Measurements from ENCODE around the gene NRN1.
"Not testable (repeated sequence)": the region's sequence is repeated elsewhere in the genome, so short reads cannot be mapped to it uniquely, and the experiment has no call there.

Gene NRN1

GRCh38 chr6:5979650-5980420 is 26.9 kb downstream of the NRN1 start:
- Histone ChIP-seq H2BK15ac (ENCODE audit: low read depth, poor library complexity, severe bottlenecking) (no peak overlapping the region), H3K4ac (ENCODE audit: low read depth in 1 of 2, low read length in 2 of 2) (no peak overlapping the region), H3K18ac (ENCODE audit: low read depth in 1 of 2, low read length in 2 of 2) (no peak overlapping the region), H3K4me1 (ENCODE audit: control insufficient read depth, insufficient read depth, low read depth, low read length) (no peaks in the 10 kb centered on the region), H3K9ac (ENCODE audit: low read length) (no peak overlapping the region), H4K8ac (ENCODE audit: low read length) (no peak overlapping the region), H2AFZ (ENCODE audit: low read depth, low read length) (no peak overlapping the region), H2BK12ac (ENCODE audit: low read length in 2 of 2) (no peak overlapping the region), H3K79me1 (replicated peaks; ENCODE audit: low read length, poor library complexity, severe bottlenecking) (no peaks in the 10 kb centered on the region), H2BK5ac (ENCODE audit: low read depth, low read length, poor library complexity, severe bottlenecking) (no peak overlapping the region), H2AK5ac (ENCODE audit: low read length, severe bottlenecking) (no peak overlapping the region), H3K36me3 (ENCODE audit: control insufficient read depth in 1 of 2, insufficient read depth in 2 of 2, low read depth in 1 of 2, low read length in 2 of 2) (no peaks in the 10 kb centered on the region), H3K4me2 (ENCODE audit: low read length, poor library complexity, severe bottlenecking) (no peak overlapping the region), H3K9me3 (ENCODE audit: control insufficient read depth, low read length) (no peaks in the 10 kb centered on the region), H3K14ac (ENCODE audit: low read length in 2 of 2) (no peak overlapping the region), H3K4me3 (ENCODE audit: insufficient read depth in 1 of 2, low read depth in 1 of 2, low read length in 2 of 2) (no peak overlapping the region), H3K27me3 (ENCODE audit: control insufficient read depth in 1 of 2, insufficient read depth in 1 of 2, low read length in 2 of 2) (peaks cover 0 to 20% of the 10 kb centered on the region in 2 experiments), H3K27ac (ENCODE audit: low read length, poor library complexity, severe bottlenecking) (no peak overlapping the region), H4K91ac (ENCODE audit: low read length) (no peak overlapping the region), H3K23ac (ENCODE audit: low read length in 2 of 2) (no peak overlapping the region), H2BK120ac (ENCODE audit: low read depth, low read length) (no peak overlapping the region)
- no peak for DNase-seq
- 82% methylated on average over 7 of the region's 9 CpGs for WGBS

DNA sequence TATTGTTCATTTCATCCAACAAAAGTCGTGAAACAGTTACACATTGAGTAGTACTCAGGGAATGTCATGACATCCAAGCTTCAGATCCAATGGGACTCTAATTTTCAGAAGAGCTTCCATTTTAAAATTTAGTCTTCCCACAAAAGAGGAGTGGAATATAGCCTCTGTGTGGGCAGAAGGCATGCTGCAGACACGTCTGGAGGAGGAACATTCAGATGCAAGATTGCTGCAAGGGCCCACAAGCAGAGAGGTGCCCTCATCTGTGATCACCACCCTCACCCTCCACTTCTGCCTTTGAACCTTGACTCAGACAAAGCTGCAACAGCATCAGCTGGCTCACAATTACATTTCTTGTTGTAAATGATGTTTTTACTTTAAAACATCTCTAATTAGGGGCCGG is 29.9 kb downstream of the NRN1 start:
- H2BK15ac ChIP-seq (ENCODE audit: low read depth, poor library complexity, severe bottlenecking): no peak overlapping the region
- no peaks in the 10 kb centered on the region for H3K9me3 ChIP-seq (ENCODE audit: control insufficient read depth, low read length)
- H3K79me1 ChIP-seq (replicated peaks; ENCODE audit: low read length, poor library complexity, severe bottlenecking): no peaks in the 10 kb centered on the region
- no peak overlapping the region for H3K23ac ChIP-seq (ENCODE audit: low read length in 2 of 2)
- H3K18ac ChIP-seq (ENCODE audit: low read depth in 1 of 2, low read length in 2 of 2): no peak overlapping the region
- no peak overlapping the region for H3K27ac ChIP-seq (ENCODE audit: low read length, poor library complexity, severe bottlenecking)
- no peak overlapping the region for H2AFZ ChIP-seq (ENCODE audit: low read depth, low read length)
- H4K91ac ChIP-seq (ENCODE audit: low read length): no peak overlapping the region
- H3K4me3 ChIP-seq (ENCODE audit: insufficient read depth in 1 of 2, low read depth in 1 of 2, low read length in 2 of 2): no peak overlapping the region
- H2BK120ac ChIP-seq (ENCODE audit: low read depth, low read length): no peak overlapping the region
- no peak overlapping the region for H2BK12ac ChIP-seq (ENCODE audit: low read length in 2 of 2)
- peaks cover 0 to 20% of the 10 kb centered on the region in 2 experiments for H3K27me3 ChIP-seq (ENCODE audit: control insufficient read depth in 1 of 2, insufficient read depth in 1 of 2, low read length in 2 of 2)
- H3K4ac ChIP-seq (ENCODE audit: low read depth in 1 of 2, low read length in 2 of 2): no peak overlapping the region
- no peaks in the 10 kb centered on the region for H3K4me1 ChIP-seq (ENCODE audit: control insufficient read depth, insufficient read depth, low read depth, low read length)
- 62% methylated on average over 2 of the region's 3 CpGs for WGBS
- H4K8ac ChIP-seq (ENCODE audit: low read length): no peak overlapping the region
- no peak for DNase-seq
- no peak overlapping the region for H3K14ac ChIP-seq (ENCODE audit: low read length in 2 of 2)
- no peak overlapping the region for H3K9ac ChIP-seq (ENCODE audit: low read length)
- H2BK5ac ChIP-seq (ENCODE audit: low read depth, low read length, poor library complexity, severe bottlenecking): no peak overlapping the region
- no peak overlapping the region for H3K4me2 ChIP-seq (ENCODE audit: low read length, poor library complexity, severe bottlenecking)
- H3K36me3 ChIP-seq (ENCODE audit: control insufficient read depth in 1 of 2, insufficient read depth in 2 of 2, low read depth in 1 of 2, low read length in 2 of 2): no peaks in the 10 kb centered on the region
- H2AK5ac ChIP-seq (ENCODE audit: low read length, severe bottlenecking): no peak overlapping the region

GRCh38 chr6:5968817-5969734 is 37.6 kb downstream of the NRN1 start:
- no peak overlapping the region for H3K27ac ChIP-seq (ENCODE audit: low read length, poor library complexity, severe bottlenecking)
- H3K23ac ChIP-seq (ENCODE audit: low read length in 2 of 2): no peak overlapping the region
- H2BK15ac ChIP-seq (ENCODE audit: low read depth, poor library complexity, severe bottlenecking): no peak overlapping the region
- no peak overlapping the region for H2AK5ac ChIP-seq (ENCODE audit: low read length, severe bottlenecking)
- no peak overlapping the region for H4K8ac ChIP-seq (ENCODE audit: low read length)
- no peak overlapping the region for H2AFZ ChIP-seq (ENCODE audit: low read depth, low read length)
- H3K9me3 ChIP-seq (ENCODE audit: control insufficient read depth, low read length): no peaks in the 10 kb centered on the region
- H3K4me1 ChIP-seq (ENCODE audit: control insufficient read depth, insufficient read depth, low read depth, low read length): no peaks in the 10 kb centered on the region
- no peak overlapping the region for H2BK120ac ChIP-seq (ENCODE audit: low read depth, low read length)
- no peak overlapping the region for H3K9ac ChIP-seq (ENCODE audit: low read length)
- no peak overlapping the region for H4K91ac ChIP-seq (ENCODE audit: low read length)
- no peak overlapping the region for H3K4me3 ChIP-seq (ENCODE audit: insufficient read depth in 1 of 2, low read depth in 1 of 2, low read length in 2 of 2)
- 57% methylated on average over 11 of the region's 11 CpGs for WGBS
- H3K36me3 ChIP-seq (ENCODE audit: control insufficient read depth in 1 of 2, insufficient read depth in 2 of 2, low read depth in 1 of 2, low read length in 2 of 2): no peaks in the 10 kb centered on the region
- no peak overlapping the region for H3K4me2 ChIP-seq (ENCODE audit: low read length, poor library complexity, severe bottlenecking)
- no peak overlapping the region for H2BK12ac ChIP-seq (ENCODE audit: low read length in 2 of 2)
- no peak overlapping the region for H2BK5ac ChIP-seq (ENCODE audit: low read depth, low read length, poor library complexity, severe bottlenecking)
- H3K27me3 ChIP-seq (ENCODE audit: control insufficient read depth in 1 of 2, insufficient read depth in 1 of 2, low read length in 2 of 2): peaks cover 0 to 11% of the 10 kb centered on the region in 2 experiments
- H3K79me1 ChIP-seq (replicated peaks; ENCODE audit: low read length, poor library complexity, severe bottlenecking): no peaks in the 10 kb centered on the region
- no peak overlapping the region for H3K14ac ChIP-seq (ENCODE audit: low read length in 2 of 2)
- no peak for DNase-seq
- no peak overlapping the region for H3K18ac ChIP-seq (ENCODE audit: low read depth in 1 of 2, low read length in 2 of 2)
- H3K4ac ChIP-seq (ENCODE audit: low read depth in 1 of 2, low read length in 2 of 2): no peak overlapping the region

GRCh38 chr6:5968036-5968435 is 38.7 kb downstream of the NRN1 start:
- H3K9me3 ChIP-seq (ENCODE audit: control insufficient read depth, low read length); H3K4me3 ChIP-seq (ENCODE audit: insufficient read depth in 1 of 2, low read depth in 1 of 2, low read length in 2 of 2); H2BK120ac ChIP-seq (ENCODE audit: low read depth, low read length); H3K23ac ChIP-seq (ENCODE audit: low read length in 2 of 2); H3K4me2 ChIP-seq (ENCODE audit: low read length, poor library complexity, severe bottlenecking); H2AFZ ChIP-seq (ENCODE audit: low read depth, low read length); H3K27ac ChIP-seq (ENCODE audit: low read length, poor library complexity, severe bottlenecking); H2BK12ac ChIP-seq (ENCODE audit: low read length in 2 of 2); DNase-seq; H2BK5ac ChIP-seq (ENCODE audit: low read depth, low read length, poor library complexity, severe bottlenecking); H3K4me1 ChIP-seq (ENCODE audit: control insufficient read depth, insufficient read depth, low read depth, low read length); H3K9ac ChIP-seq (ENCODE audit: low read length); H3K18ac ChIP-seq (ENCODE audit: low read depth in 1 of 2, low read length in 2 of 2); H3K14ac ChIP-seq (ENCODE audit: low read length in 2 of 2); H4K8ac ChIP-seq (ENCODE audit: low read length); H3K27me3 ChIP-seq (ENCODE audit: control insufficient read depth in 1 of 2, insufficient read depth in 1 of 2, low read length in 2 of 2); H3K4ac ChIP-seq (ENCODE audit: low read depth in 1 of 2, low read length in 2 of 2); H2AK5ac ChIP-seq (ENCODE audit: low read length, severe bottlenecking); H2BK15ac ChIP-seq (ENCODE audit: low read depth, poor library complexity, severe bottlenecking); H4K91ac ChIP-seq (ENCODE audit: low read length); H3K36me3 ChIP-seq (ENCODE audit: control insufficient read depth in 1 of 2, insufficient read depth in 2 of 2, low read depth in 1 of 2, low read length in 2 of 2); H3K79me1 ChIP-seq (replicated peaks; ENCODE audit: low read length, poor library complexity, severe bottlenecking): not testable (repeated sequence)
- 39% methylated on average over 3 of the region's 3 CpGs for WGBS
